Esophagus muscularis mucosa (tissue), 4 donors: Measurements from ENCODE around the gene TUBA4B. TPM values are rescaled to one million over a fixed set of nuclear protein-coding genes. Genes with fewer than 3 reads are reported as not detected.

Experiments used
- DNase-seq: peaks from one replicate; pipeline ENCODE4 v3.0.0-alpha.2; 2017; ENCODE audit errors: extremely low spot score
- H3K27ac ChIP-seq, 4 donors: fragments of 200-600 bp; sonication (generic); replicated peaks in 1 of 4; 1 replicate in 3 of 4; 2 replicates in 1 of 4; pipeline ENCODE4 v1.5.1; 2016 to 2019; ENCODE audit warnings: mild to moderate bottlenecking in 1 of 4
- H3K27me3 ChIP-seq, 4 donors: fragments of 200-600 bp; sonication (generic); one replicate each; pipeline versions ENCODE4 v1.5.1 to v1.6.0; 2016 to 2019
- H3K36me3 ChIP-seq, 4 donors: fragments of 200-600 bp; sonication (generic); one replicate each; pipeline ENCODE4 v1.5.1; 2016 to 2019
- H3K4me1 ChIP-seq, 4 donors: fragments of 200-600 bp; sonication (generic); one replicate each; pipeline ENCODE4 v1.5.1; 2016 to 2019
- H3K4me3 ChIP-seq, 4 donors: fragments of 200-600 bp; sonication (generic); 1 replicate in 2 of 4; 2 replicates in 2 of 4; pipeline ENCODE4 v1.5.1; 2016 to 2019; ENCODE audit warnings: mild to moderate bottlenecking in 4 of 4, moderate library complexity in 1 of 4
- H3K9me3 ChIP-seq, 4 donors: fragments of 200-600 bp; sonication (generic); 1 replicate in 3 of 4; 2 replicates in 1 of 4; pipeline ENCODE4 v1.5.1; 2016 to 2019
- EP300 ChIP-seq: sonication (generic); formaldehyde crosslinking; IDR thresholded peaks from one replicate; pipeline ENCODE4 v1.6.1; 2017; ENCODE audit warnings: antibody characterized with exemption
- POLR2A ChIP-seq: fragments of 450-650 bp; IDR thresholded peaks from one replicate; pipeline ENCODE4 v1.6.1; 2017; ENCODE audit warnings: antibody characterized with exemption, moderate library complexity, mild to moderate bottlenecking, low read depth
- POLR2AphosphoS5 ChIP-seq, 2 donors: sonication (generic); formaldehyde crosslinking; IDR thresholded peaks; one replicate each; pipeline ENCODE4 v1.6.1; 2017; ENCODE audit warnings: antibody characterized with exemption in 2 of 2
- WGBS: methylation state at CpG from one replicate; pipeline ENCODE4 v1.1.5; 2018; 5-methylcytosine and 5-hydroxymethylcytosine counted together
- intact Hi-C: fragments of 100-400 bp; cut with DNase I; formaldehyde crosslinking; loops from one replicate; pipeline ENCODE4 v1.15.1; 2023
- total RNA-seq, 4 donors: library from RNA; depleted of rRNA; stranded (reverse); fragments of >200 nt; gene quantifications; one replicate each; pipeline versions ENCODE4 v1.1.0 to v1.2.1, GENCODE V29; 2016
- TF ChIP-seq, protein P1 (sequence below), 3 experiments: fragments of 200-600 bp in 2 of 3; fragments of 450-650 bp in 1 of 3; sonication (generic) in 2 of 3; IDR thresholded peaks; one replicate each; pipeline ENCODE4 v1.5.1; 2017 to 2019; ENCODE audit warnings: antibody characterized with exemption in 3 of 3, mild to moderate bottlenecking in 2 of 3, moderate library complexity in 1 of 3

The TUBA4B gene
- total RNA-seq, 4 donors from 2014 or later = not detected

DNA sequence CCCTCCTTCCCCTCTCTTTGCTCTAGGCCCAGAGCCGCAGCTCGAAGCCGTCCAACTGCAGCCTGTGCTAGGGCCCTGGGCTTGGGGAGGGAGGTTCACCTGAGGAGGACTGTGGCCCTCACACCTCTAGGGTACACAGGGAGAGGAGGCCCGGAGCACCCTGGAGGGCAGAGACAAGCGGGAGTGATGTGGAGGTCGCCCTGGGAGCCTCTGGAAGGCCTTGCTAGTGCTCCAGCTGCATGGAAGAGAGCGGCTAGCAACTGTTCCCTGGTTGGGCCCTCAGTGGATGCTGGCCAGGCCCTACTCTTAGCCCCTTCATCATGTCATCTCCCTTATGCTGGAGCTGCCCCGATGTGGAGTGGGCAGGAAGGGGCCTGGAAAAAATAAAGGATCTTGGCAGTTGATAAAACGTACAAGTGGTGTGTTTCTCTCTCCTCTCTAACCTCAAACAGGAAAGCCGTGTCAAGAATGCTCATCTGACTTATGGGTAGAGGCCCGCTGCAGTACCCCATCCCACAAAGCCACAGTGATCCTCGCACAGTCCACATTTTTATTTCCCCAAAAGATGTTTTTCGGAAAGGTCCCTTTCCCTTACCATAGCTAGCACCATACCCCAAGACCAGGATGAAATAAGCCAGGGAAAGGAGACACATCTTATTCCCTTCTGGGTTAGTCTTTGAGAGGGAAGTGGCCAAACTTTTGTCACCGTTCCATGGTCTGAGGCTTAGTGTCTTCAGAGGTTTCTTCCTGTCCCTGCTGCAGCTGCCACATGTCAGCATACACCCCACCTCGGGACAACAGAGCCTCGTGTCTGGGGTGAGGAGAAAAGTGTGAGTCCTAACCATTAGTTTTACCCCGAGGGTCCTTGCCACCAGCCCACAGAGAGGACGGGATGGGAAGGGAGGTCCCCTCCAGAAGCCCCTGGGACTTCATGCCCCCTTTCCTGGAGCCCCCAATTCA lies 43.5 kb upstream of the TUBA4B start:
- H3K36me3 ChIP-seq = peaks cover 13 to 65% (median 61%) of the 10 kb centered on the region in 4 donors
- H3K9me3 ChIP-seq = no peaks in the 10 kb centered on the region
- TF ChIP-seq EP300 (no peak), POLR2A (no peak)
- TF ChIP-seq, protein P1, sequence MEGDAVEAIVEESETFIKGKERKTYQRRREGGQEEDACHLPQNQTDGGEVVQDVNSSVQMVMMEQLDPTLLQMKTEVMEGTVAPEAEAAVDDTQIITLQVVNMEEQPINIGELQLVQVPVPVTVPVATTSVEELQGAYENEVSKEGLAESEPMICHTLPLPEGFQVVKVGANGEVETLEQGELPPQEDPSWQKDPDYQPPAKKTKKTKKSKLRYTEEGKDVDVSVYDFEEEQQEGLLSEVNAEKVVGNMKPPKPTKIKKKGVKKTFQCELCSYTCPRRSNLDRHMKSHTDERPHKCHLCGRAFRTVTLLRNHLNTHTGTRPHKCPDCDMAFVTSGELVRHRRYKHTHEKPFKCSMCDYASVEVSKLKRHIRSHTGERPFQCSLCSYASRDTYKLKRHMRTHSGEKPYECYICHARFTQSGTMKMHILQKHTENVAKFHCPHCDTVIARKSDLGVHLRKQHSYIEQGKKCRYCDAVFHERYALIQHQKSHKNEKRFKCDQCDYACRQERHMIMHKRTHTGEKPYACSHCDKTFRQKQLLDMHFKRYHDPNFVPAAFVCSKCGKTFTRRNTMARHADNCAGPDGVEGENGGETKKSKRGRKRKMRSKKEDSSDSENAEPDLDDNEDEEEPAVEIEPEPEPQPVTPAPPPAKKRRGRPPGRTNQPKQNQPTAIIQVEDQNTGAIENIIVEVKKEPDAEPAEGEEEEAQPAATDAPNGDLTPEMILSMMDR (IDR thresholded peaks at IDR 0.05) = no peak
- H3K4me3 ChIP-seq = no peak overlapping the region
- peak; percentile 66 for DNase-seq
- peaks cover 0 to 2% (median 0%) of the 10 kb centered on the region in 4 donors for H3K27me3 ChIP-seq
- H3K4me1 ChIP-seq = peaks cover 17 to 24% (median 23%) of the 10 kb centered on the region in 4 donors
- WGBS = 80% methylated on average over 16 of the region's 18 CpGs
- H3K27ac ChIP-seq = peak overlapping the region in 1 of 4 donors; percentile 94
- intact Hi-C loops = loop anchor here (5.0 kb wide), 1 partner anchor 47 kb away; the partner anchor contains the start of gene NHEJ1

DNA sequence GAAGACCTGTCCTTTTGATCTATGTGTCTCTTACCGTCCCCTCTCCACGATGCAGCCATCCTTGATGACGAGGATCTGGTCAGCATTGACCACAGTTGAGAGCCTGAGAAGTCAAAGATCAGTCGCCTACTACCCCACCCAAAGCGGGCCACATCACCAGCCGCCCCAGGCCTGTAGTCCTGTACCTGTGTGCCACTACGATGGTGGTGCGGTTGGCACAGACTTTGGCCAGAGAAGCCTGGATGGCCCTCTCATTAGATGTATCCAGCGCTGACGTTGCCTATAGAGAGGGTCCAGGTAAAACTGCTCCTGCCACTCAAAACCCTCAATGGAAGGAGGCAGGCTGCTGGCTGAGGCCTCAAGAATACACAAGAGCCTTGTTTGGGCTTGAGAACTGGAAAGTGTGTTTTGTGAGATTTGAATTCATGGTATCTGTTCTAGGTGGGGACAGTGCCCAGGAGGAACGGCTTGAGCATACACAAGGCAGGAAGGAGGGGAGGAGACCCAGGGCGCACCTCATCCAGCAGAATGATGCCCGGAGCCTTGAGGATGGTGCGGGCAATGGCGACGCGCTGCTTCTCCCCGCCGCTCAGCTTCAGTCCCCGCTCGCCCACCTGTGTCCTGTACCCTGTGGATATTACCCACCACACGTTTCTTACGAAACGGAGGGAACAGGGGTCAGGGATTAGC lies 42.7 kb upstream of the TUBA4B start:
- DNase-seq = peak; percentile 47
- Histone ChIP-seq H3K4me1 (peaks cover 17 to 25% (median 23%) of the 10 kb centered on the region in 4 donors), H3K27me3 (peaks cover 0 to 2% (median 0%) of the 10 kb centered on the region in 4 donors), H3K4me3 (no peak overlapping the region), H3K36me3 (peaks cover 16 to 73% (median 69%) of the 10 kb centered on the region in 4 donors), H3K27ac (peak overlapping the region in 1 of 4 donors; percentile 30), H3K9me3 (no peaks in the 10 kb centered on the region)
- 92% methylated on average over 23 of the region's 24 CpGs for WGBS
- intact Hi-C loops = no loop called here
- TF ChIP-seq EP300 (no peak), POLR2A (no peak), POLR2AphosphoS5 (IDR thresholded peaks at IDR 0.05) (no peak)
- TF ChIP-seq, protein P1 (IDR thresholded peaks at IDR 0.05) = no peak

DNA sequence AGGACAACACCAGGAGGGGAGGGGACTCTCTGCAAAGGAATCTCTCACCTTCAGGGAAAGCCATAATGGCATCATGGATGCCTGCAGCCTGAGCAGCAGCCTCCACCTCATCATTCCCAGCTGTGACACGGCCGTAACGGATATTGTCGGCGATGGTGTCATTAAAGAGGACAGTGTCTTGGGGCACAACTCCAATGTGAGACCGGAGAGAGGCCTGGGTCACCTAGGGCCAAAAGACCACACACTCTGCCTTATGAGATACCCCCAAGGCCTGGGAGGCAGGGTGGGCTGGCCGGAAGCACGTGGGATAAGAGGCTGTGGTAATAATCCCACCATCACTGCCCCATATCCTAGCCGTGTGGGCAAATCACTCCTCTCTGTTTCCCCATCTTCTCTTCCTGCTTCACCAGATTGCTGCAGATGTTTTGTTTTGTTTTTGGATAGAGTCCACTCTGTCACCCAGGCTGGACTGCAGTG lies 42.1 kb upstream of the TUBA4B start:
- Histone ChIP-seq H3K27ac (no peak overlapping the region), H3K9me3 (no peaks in the 10 kb centered on the region), H3K27me3 (peaks cover 0 to 2% (median 0%) of the 10 kb centered on the region in 4 donors), H3K4me3 (no peak overlapping the region), H3K4me1 (peaks cover 16 to 28% (median 24%) of the 10 kb centered on the region in 4 donors), H3K36me3 (peaks cover 17 to 79% (median 74%) of the 10 kb centered on the region in 4 donors)
- DNase-seq = peak; percentile 34
- TF ChIP-seq POLR2AphosphoS5 (IDR thresholded peaks at IDR 0.05) (no peak), EP300 (no peak), POLR2A (no peak)
- TF ChIP-seq, protein P1 (IDR thresholded peaks at IDR 0.05) = no peak
- 93% methylated on average over 9 of the region's 9 CpGs for WGBS
- intact Hi-C loops = no loop called here

DNA sequence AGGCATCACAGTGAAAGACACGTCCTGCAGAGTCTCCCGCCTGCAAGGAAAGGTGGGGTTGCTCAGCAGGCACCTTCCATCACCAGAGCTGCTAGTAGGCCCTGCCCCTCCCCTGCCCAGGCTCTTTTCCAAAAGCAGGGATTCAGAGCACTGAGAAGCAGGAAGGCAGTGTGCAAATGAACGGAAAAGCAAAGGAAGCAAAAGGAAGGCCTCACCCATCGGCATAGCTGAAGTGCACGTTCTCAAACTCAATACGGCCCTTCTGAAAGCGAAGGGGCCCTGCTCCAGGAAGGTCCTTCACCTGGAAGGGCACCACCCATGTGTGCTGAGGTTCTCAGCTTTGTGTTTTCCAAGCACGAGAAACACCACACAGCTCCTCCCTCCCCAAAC lies 40.0 kb upstream of the TUBA4B start:
- H3K9me3 ChIP-seq = no peaks in the 10 kb centered on the region
- H3K27ac ChIP-seq = no peak overlapping the region
- intact Hi-C loops = no loop called here
- TF ChIP-seq POLR2AphosphoS5 (IDR thresholded peaks at IDR 0.05) (no peak), EP300 (no peak), POLR2A (no peak)
- TF ChIP-seq, protein P1 (IDR thresholded peaks at IDR 0.05) = no peak
- DNase-seq = no peak
- no peaks in the 10 kb centered on the region for H3K27me3 ChIP-seq
- 97% methylated on average over 4 of the region's 8 CpGs for WGBS
- H3K36me3 ChIP-seq = peaks cover 20 to 83% (median 80%) of the 10 kb centered on the region in 4 donors
- peaks cover 15 to 34% (median 31%) of the 10 kb centered on the region in 4 donors for H3K4me1 ChIP-seq
- H3K4me3 ChIP-seq = no peak overlapping the region
